ENCODE measurements around the gene A2M.

DNA sequence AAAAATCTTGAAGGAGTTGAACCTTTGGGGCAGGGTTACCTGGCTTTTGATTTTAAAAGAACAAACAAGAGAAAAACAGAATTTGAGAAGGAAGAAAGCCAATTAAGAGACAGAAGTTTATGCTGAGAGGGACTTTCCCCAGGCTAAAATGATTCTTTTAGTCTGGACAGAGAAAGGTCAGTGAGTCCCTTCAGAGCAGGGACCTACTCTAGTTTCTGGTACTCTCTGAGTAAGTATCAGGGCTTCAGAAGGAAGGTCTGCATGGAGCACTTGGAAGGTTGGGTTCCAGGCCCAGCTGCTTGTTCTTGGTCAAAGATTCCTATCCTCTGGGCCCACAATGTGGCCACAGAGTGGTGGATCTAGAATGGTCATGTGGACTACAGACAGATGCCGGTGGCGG lies 66.8 kb downstream of the A2M start:
- TF ChIP-seq POLR2A (IDR thresholded peaks at IDR 0.05), result no peak
- no peak for TF ChIP-seq CTCF (IDR thresholded peaks at IDR 0.05)

All from transverse colon (tissue), 3 donors.